Cardiac ventricle fibroblast (primary cell): ENCODE measurements around the gene KRTAP2-2. TPM values are rescaled to one million over a fixed set of nuclear protein-coding genes. Genes with fewer than 3 reads are reported as not detected.

Experiments
- total RNA-seq: library from RNA; depleted of rRNA; stranded (reverse); fragments of >200 nt; gene quantifications from 2 replicates; pipeline ENCODE4 v1.2.3, GENCODE V29; 2015

KRTAP2-2 gene, protein sequence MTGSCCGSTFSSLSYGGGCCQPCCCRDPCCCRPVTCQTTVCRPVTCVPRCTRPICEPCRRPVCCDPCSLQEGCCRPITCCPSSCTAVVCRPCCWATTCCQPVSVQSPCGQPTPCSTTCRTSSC
- total RNA-seq = not detected in 2 replicates

DNA sequence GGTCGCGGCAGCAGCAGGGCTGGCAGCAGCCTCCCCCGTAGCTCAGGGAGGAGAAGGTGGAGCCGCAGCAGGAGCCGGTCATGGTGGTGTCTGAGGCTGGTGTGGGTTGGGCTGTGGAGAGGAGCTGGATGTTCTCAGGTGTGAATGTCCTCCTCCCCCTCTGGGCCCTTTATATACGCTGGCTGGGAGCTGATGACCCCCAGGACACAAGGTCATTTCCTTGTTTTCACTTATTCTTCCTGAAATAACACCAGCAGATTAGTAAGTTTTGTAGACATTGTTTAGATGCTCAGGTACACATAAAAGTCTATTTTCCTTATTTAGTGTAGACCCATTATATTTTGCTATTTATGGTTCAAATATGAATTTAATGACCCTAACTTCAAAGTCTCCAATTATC lies at the start of gene KRTAP2-2:
KRTAP2-2 (minus strand) TSS at position 101 of the 400 bp plus-strand sequence; CDS start at position 82, 19 bp downstream.

DNA sequence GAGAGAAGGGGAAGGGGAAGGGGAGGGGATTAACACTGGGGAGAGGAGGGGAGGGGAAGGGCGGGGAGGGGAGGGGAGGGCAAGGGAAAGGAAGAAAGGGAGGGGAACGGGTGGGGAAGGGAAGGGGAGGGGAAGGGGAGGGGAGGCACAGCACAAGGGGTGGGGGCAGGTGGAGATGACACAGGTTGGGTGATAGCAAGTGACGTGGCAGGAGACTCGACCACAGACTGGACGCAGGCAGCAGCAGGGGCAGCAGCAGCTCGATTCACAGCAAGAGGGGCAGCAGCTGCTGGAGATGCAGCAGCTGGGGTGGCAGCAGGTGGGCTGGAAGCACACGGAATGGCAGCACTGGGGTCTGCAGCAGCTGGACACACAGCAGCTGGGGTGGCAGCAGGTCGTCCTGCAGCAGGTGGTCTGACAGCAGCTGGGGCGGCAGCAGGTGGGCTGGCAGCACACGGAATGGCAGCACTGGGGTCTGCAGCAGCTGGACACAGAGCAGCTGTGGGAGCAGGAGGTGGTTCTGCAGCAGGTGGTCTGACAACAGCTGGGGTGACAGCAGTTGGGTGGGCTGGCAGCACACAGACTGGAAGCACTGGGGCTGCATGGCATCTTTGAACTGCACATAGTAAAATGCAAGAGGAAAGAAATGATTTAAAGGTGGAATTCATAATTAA lies 46.7 kb upstream of the KRTAP2-2 start, which contains the start of gene KRTAP4-16:
KRTAP4-16 (minus strand) TSS at position 624 of the 674 bp plus-strand sequence; CDS start at position 624, 0 bp downstream.

DNA sequence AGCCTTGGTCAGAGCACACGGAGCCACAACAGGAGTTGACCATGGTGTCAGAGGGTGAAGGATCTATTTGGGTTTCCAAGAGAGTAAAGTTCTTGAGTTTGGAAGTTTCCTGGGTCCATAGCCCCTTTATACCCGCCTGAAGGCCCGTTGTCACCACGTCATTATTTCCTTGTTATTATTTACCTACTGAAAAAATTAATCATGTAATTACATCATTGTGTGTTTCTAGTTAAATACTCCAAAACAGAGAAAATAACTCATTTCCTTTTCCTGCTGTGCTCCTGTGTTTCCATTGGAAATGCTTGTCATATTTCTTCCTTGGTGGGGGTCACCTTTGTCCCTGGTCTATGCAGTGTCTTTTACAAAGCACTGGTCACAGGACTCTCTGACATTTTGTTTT lies 43.0 kb upstream of the KRTAP2-2 start, which contains the start of gene KRTAP4-8:
KRTAP4-8 (minus strand) TSS at position 101 of the 400 bp plus-strand sequence; CDS start at position 43, 58 bp downstream.

DNA sequence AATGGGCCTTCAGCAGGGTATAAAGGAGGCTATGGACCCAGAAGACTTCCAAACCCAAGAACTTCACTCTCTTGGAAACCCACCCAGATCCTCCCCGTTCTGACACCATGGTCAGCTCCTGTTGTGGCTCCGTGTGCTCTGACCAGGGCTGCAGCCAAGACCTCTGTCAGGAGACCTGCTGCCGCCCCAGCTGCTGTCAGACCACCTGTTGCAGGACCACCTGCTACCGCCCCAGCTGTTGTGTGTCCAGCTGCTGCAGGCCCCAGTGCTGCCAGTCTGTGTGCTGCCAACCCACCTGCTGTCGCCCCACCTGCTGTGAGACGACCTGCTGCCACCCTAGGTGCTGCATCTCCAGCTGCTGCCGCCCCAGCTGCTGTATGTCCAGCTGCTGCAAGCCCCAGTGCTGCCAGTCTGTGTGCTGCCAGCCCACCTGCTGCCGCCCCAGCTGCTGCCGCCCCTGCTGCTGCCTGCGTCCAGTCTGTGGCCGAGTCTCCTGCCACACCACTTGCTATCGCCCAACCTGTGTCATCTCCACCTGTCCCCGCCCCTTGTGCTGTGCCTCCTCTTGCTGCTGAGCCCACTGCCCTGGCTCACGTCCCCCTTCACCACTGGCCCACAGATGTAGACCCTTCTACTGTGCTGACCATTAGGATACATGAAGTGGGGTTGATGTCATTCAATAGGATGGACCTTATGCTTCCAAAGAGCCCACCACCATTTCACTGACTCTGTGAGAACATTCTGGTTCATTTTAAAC lies 29.2 kb upstream of the KRTAP2-2 start, which contains the start of gene KRTAP4-7:
KRTAP4-7 (plus strand) TSS at position 51 of the 757 bp plus-strand sequence; CDS start at position 108, 57 bp downstream.

DNA sequence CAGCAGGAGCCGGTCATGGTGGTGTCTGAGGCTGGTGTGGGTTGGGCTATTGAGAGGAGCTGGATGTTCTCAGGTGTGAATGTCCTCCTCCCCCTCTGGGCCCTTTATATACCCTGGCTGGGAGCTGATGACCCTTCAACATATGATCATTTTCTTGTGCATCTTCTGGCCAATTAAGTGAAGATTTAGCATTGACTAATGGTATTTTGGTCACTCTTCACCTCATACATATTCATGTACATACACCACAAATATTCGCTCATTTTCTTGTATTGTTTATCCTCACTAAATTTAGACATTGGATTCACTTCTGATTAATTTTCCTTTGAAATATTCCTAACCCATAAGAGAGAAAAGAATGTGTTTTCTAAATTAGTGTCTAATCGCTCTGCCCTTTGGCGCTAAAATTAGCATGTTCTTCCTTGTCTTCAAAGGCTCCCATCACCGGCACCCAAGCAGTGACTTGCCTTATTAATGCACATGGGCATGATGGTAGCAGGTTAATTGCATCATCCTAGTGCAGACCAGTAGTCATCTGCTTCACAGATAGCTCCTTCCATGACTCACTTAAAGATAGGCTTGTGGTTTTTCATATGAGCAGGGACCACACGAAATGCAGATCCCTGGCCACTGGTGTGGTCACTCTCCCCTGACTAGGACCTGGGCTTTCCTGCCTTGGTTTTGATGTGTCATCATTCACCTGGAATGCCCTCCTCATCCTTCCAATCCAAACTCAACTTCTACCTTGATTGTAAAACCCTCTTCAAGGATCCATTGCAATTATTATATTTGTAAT lies 11.0 kb upstream of the KRTAP2-2 start, which contains the start of gene KRTAP2-4:
KRTAP2-4 (minus strand) TSS at position 51 of the 796 bp plus-strand sequence; CDS start at position 17, 34 bp downstream.

DNA sequence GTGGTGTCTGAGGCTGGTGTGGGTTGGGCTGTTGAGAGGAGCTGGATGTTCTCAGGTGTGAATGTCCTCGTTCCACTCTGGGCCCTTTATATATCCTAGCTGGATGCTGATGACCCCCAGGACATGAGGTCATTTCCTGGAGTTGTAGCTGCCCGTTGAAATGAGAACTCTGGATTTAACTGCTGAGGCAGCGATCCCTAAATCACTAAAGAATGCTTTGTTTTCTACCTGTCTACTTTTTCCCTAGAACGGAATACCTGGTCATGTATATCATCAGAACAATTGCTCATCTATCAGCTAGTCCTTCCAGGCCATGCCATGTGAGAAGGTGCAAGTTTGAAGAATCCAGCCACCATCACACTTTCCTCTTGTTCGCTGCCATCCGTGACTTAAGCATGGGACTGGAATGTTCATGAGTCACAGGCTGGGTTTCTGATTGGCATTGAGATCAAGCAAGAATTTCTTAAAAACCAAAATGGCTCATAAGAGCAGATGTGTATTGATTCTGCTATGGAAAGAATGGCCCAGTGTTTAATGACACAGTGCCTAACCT lies 5.1 kb upstream of the KRTAP2-2 start, which contains the start of gene KRTAP2-3:
KRTAP2-3 (minus strand) TSS at position 63 of the 553 bp plus-strand sequence. CDS start 64 bp downstream, outside the sequence.

DNA sequence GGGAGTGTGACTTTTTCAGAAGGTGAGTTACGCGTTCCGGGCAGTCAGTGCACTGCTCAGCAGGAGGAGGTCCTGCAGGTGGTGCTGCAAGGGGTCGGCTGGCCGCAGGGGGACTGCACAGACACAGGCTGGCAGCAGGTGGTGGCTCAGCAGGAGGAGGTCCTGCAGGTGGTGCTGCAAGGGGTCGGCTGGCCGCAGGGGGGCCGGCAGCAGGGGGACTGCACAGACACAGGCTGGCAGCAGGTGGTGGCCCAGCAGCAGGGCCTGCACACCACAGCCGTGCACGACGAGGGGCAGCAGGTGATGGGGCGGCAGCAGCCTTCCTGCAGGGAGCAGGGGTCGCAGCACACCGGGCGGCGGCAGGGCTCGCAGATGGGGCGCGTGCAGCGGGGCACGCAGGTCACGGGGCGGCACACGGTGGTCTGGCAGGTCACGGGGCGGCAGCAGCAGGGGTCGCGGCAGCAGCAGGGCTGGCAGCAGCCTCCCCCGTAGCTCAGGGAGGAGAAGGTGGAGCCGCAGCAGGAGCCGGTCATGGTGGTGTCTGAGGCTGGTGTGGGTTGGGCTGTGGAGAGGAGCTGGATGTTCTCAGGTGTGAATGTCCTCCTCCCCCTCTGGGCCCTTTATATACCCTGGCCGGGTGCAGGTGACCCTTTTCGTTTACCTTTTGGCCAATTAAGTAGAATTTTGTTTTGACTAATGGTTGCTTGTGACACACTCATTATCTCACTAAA lies 8.1 kb downstream of the KRTAP2-2 start, which contains the start of gene KRTAP2-1:
KRTAP2-1 (minus strand) TSS at position 582 of the 731 bp plus-strand sequence; CDS start at position 533, 49 bp downstream.

DNA sequence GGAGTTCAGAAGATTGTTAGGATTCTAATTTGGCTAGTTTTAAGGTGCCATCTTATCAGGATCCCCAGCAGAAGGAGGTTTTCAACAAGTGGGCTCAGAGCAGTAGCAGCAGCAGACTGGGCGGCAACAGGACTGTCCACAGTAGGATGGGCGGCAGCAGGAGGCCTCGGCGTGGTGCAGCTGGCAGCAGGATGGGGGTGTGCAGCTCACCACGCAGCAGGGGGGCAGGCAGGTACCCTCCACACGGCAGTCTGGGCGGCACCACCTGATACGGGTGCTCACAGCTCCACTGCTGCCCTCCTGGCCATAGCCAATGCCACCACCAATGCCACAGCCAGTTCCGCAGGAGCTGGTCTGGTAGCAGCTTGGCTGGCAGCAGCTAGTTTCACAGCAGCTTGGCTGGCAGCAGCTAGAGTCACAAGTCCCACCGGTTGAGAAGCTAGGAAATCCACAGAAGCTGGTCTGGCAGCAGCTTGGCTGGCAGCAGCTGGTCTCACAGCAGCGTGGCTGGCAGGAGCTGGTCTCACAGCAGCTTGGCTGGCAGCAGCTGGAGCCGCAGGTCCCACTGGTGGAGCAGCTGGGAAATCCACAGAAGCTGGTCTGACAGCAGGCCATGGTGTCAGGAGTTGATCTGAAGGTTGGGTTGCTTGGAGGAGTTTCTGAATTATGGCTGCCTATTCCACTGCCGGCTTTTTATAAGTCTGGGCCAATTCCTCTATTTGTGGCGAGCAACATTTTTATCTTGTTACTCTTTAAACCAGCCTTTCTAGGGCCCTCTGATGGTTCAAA lies 14.1 kb downstream of the KRTAP2-2 start, which contains the start of gene KRTAP1-1:
KRTAP1-1 (minus strand) TSS at position 668 of the 789 bp plus-strand sequence; CDS start at position 615, 53 bp downstream.

DNA sequence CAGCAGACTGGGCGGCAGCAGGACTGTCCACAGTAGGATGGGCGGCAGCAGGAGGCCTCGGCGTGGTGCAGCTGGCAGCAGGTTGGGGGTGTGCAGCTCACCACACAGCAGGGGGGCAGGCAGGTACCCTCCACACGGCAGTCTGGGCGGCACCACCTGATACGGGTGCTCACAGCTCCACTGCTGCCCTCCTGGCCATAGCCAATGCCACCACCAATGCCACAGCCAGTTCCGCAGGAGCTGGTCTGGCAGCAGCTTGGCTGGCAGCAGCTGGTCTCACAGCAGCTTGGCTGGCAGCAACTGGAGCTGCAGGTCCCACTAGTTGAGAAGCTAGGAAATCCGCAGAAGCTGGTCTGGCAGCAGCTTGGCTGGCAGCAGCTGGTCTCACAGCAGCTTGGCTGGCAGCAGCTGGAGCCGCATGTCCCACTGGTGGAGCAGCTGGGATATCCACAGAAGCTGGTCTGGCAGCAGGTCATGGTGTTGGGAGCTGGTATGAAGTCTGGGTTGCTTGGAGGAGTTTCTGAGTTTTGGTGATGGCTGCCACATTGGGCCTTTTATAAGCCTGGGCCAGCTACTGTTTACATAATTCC lies 20.6 kb downstream of the KRTAP2-2 start, which contains the start of gene KRTAP1-3:
KRTAP1-3 (minus strand) TSS at position 529 of the 590 bp plus-strand sequence; CDS start at position 476, 53 bp downstream.

DNA sequence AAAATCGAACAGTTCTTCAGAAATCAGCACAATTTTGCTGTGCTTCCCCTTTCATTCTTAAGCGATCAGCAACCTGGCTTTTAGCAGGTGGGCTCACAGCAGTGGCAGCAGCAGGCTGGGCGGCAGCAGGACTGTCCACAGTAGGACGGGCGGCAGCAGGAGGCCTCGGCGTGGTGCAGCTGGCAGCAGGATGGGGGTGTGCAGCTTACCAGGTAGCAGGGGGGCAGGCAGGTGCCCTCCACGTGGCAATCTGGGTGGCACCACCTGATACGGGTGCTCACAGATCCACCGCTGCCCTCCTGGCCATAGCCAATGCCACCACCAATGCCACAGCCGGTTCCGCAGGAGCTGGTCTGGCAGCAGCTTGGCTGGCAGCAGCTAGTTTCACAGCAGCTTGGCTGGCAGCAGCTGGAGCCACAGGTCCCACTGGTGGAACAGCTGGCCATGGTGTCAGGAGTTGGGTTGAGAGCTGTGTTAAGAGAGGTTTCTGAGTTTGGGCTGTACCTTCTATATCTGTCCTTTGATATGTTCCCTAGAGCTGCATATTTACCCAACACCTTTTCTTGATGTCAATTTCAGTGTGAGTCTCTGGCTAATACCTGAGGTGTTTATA lies 25.3 kb downstream of the KRTAP2-2 start, which contains the start of gene KRTAP1-4:
KRTAP1-4 (minus strand) TSS at position 563 of the 613 bp plus-strand sequence; CDS start at position 446, 117 bp downstream.

DNA sequence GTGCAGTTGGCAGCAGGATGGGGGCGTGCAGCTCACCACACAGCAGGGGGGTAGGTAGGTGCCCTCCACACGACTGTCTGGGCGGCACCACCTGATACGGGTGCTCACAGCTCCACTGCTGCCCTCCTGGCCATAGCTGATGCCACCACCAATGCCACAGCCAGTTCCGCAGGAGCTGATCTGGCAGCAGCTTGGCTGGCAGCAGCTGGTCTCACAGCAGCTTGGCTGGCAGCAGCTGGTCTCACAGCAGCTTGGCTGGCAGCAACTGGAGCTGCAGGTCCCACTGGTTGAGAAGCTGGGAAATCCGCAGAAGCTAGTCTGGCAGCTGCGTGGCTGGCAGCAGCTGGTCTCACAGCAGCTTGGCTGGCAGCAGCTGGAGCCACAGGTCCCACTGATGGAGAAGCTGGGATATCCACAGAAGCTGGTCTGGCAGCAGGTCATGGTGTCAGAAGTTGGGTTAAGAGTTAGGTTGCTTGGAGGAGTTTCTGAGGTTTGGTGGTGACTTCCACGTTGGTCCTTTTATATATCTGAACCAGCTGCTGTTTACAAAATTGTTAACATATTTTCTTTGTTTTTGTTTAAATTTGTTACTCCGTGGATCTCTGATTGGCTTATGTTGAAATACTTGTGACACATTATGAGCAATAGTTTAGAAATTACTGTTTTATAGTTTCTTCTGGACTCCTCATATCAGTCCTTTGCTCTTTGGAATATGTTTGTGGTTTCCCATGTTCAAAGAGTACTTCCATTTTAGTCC lies 28.1 kb downstream of the KRTAP2-2 start, which contains the start of gene KRTAP1-5:
KRTAP1-5 (minus strand) TSS at position 494 of the 757 bp plus-strand sequence; CDS start at position 441, 53 bp downstream.

DNA sequence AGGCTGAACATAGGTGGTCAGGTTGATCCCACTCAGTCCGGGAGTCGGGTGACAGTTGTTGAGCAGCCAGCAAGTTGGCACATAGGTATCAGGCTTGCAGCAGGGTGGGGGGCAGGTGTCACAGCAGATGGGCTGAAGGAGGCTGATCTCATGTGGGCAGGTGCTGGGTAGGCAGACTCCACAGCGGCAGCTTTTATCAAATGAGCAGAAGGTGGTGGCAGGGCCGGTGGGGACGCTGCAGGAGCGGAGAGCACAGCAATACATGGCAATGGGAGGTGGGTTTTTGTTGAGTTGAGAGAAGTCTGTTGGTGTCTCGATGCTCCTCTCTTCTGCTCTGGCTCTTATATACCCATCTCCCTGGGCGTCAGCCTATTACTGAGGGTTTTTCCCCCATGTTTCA lies 46.2 kb downstream of the KRTAP2-2 start, which contains the start of gene KRTAP3-1:
KRTAP3-1 (minus strand) TSS at position 318 of the 400 bp plus-strand sequence; CDS start at position 264, 54 bp downstream.

Other genes starting within 250 kb of the KRTAP2-2 start
- gene KRT10, start 232.6 kb downstream of the KRTAP2-2 start, total RNA-seq = 8.9 and 10.4 TPM in 2 replicates
- not detected in 2 replicates for gene KRT12, start 188.0 kb downstream of the KRTAP2-2 start, total RNA-seq
- gene KRT20, start 170.0 kb downstream of the KRTAP2-2 start, total RNA-seq = not detected in 2 replicates
- not detected in 2 replicates for gene KRT23, start 117.6 kb downstream of the KRTAP2-2 start, total RNA-seq
- not detected in 2 replicates for gene KRT39, start 88.3 kb downstream of the KRTAP2-2 start, total RNA-seq
- gene KRT40, start 70.9 kb downstream of the KRTAP2-2 start, total RNA-seq = not detected in 2 replicates
- not detected in 2 replicates for gene KRTAP3-3, start 61.1 kb downstream of the KRTAP2-2 start, total RNA-seq
- gene KRTAP3-2, start 55.3 kb downstream of the KRTAP2-2 start, total RNA-seq = not detected in 2 replicates
- gene KRTAP3-1, start 46.1 kb downstream of the KRTAP2-2 start, total RNA-seq = not detected in 2 replicates
- not detected in 2 replicates for gene KRTAP1-5, start 28.0 kb downstream of the KRTAP2-2 start, total RNA-seq
- not detected in 2 replicates for gene KRTAP1-4, start 25.0 kb downstream of the KRTAP2-2 start, total RNA-seq
- gene KRTAP1-3, start 20.4 kb downstream of the KRTAP2-2 start, total RNA-seq = not detected in 2 replicates
- gene KRTAP1-1, start 13.8 kb downstream of the KRTAP2-2 start, total RNA-seq = not detected in 2 replicates
- not detected in 2 replicates for gene KRTAP2-1, start 7.9 kb downstream of the KRTAP2-2 start, total RNA-seq
- gene KRTAP2-3, start 4.9 kb upstream of the KRTAP2-2 start, total RNA-seq = not detected in 2 replicates
- gene KRTAP2-4, start 10.6 kb upstream of the KRTAP2-2 start, total RNA-seq = not detected in 2 replicates
- gene KRTAP4-7, start 28.9 kb upstream of the KRTAP2-2 start, total RNA-seq = not detected in 2 replicates
- gene KRTAP4-8, start 42.9 kb upstream of the KRTAP2-2 start, total RNA-seq = not detected in 2 replicates
- not detected in 2 replicates for gene KRTAP4-16, start 47.0 kb upstream of the KRTAP2-2 start, total RNA-seq
- gene KRTAP4-9, start 50.2 kb upstream of the KRTAP2-2 start, total RNA-seq = not detected in 2 replicates
- not detected in 2 replicates for gene KRTAP4-11, start 63.1 kb upstream of the KRTAP2-2 start, total RNA-seq
- gene KRTAP4-12, start 69.0 kb upstream of the KRTAP2-2 start, total RNA-seq = not detected in 2 replicates
- not detected in 2 replicates for gene KRTAP4-6, start 85.3 kb upstream of the KRTAP2-2 start, total RNA-seq
- not detected in 2 replicates for gene KRTAP4-5, start 94.6 kb upstream of the KRTAP2-2 start, total RNA-seq
- gene KRTAP4-4, start 105.5 kb upstream of the KRTAP2-2 start, total RNA-seq = not detected in 2 replicates
- gene KRTAP4-3, start 113.0 kb upstream of the KRTAP2-2 start, total RNA-seq = not detected in 2 replicates
- gene KRTAP4-2, start 123.0 kb upstream of the KRTAP2-2 start, total RNA-seq = not detected in 2 replicates
- not detected in 2 replicates for gene KRTAP4-1, start 129.7 kb upstream of the KRTAP2-2 start, total RNA-seq
- not detected in 2 replicates for gene KRTAP9-1, start 134.7 kb upstream of the KRTAP2-2 start, total RNA-seq
- gene KRTAP9-2, start 171.4 kb upstream of the KRTAP2-2 start, total RNA-seq = not detected in 2 replicates
- gene KRTAP9-3, start 177.2 kb upstream of the KRTAP2-2 start, total RNA-seq = not detected in 2 replicates
- not detected in 2 replicates for gene KRTAP9-8, start 182.8 kb upstream of the KRTAP2-2 start, total RNA-seq
- not detected in 2 replicates for gene KRTAP9-4, start 194.5 kb upstream of the KRTAP2-2 start, total RNA-seq
- gene KRTAP9-9, start 200.2 kb upstream of the KRTAP2-2 start, total RNA-seq = not detected in 2 replicates
- not detected in 2 replicates for gene KRTAP9-6, start 210.1 kb upstream of the KRTAP2-2 start, total RNA-seq
- gene KRTAP9-7, start 220.5 kb upstream of the KRTAP2-2 start, total RNA-seq = not detected in 2 replicates
- not detected in 2 replicates for gene KRTAP29-1, start 247.6 kb upstream of the KRTAP2-2 start, total RNA-seq